ENCODE results near the gene SESN1.

SESN1 gene

GRCh38 chr6:109073344-109074132, 21.1 kb downstream of the SESN1 start:
- H3K4me3 ChIP-seq (ENCODE audit: low read length) = no peak overlapping the region
- DNase-seq (ENCODE audit: low read depth) = peak; percentile 76
- peak; percentile 74 for TF ChIP-seq CTCF (conservative IDR thresholded peaks at IDR 0.05; ENCODE audit: low read length)

- DNase-seq (ENCODE audit: low read depth) = no peak
- H3K4me3 ChIP-seq (ENCODE audit: low read length) = no peak overlapping the region
- TF ChIP-seq CTCF (conservative IDR thresholded peaks at IDR 0.05; ENCODE audit: low read length) = no peak
Measured at GRCh38 chr6:109071125-109071917, 23.3 kb downstream of the SESN1 start.

GRCh38 chr6:109069746-109070145, 24.9 kb downstream of the SESN1 start:
- no peak overlapping the region for H3K4me3 ChIP-seq (ENCODE audit: low read length)
- DNase-seq (ENCODE audit: low read depth) = peak; percentile 72
- no peak for TF ChIP-seq CTCF (conservative IDR thresholded peaks at IDR 0.05; ENCODE audit: low read length)

GRCh38 chr6:109062767-109063352, 31.8 kb downstream of the SESN1 start:
- no peak overlapping the region for H3K4me3 ChIP-seq (ENCODE audit: low read length)
- TF ChIP-seq CTCF (conservative IDR thresholded peaks at IDR 0.05; ENCODE audit: low read length) = no peak
- no peak for DNase-seq (ENCODE audit: low read depth)

- no peak for DNase-seq (ENCODE audit: low read depth)
- no peak overlapping the region for H3K4me3 ChIP-seq (ENCODE audit: low read length)
- no peak for TF ChIP-seq CTCF (conservative IDR thresholded peaks at IDR 0.05; ENCODE audit: low read length)
Measured at GRCh38 chr6:109062216-109062615, 32.4 kb downstream of the SESN1 start.

- no peak for DNase-seq (ENCODE audit: low read depth)
- H3K4me3 ChIP-seq (ENCODE audit: low read length) = no peak overlapping the region
- no peak for TF ChIP-seq CTCF (conservative IDR thresholded peaks at IDR 0.05; ENCODE audit: low read length)
Measured at GRCh38 chr6:109060571-109060970, 34.1 kb downstream of the SESN1 start.
